Activated T-helper 2 cell treated with anti-CD3 and anti-CD28 coated beads, Interferon-gamma antibody, Interleukin-2, Interleukin-4, amounts not matched to agents 10 μg/mL and 5 μg/mL and 100 μg/mL, durations not matched to agents 14 hours and 24 hours and 36 hours (primary cell): Measurements from ENCODE around the gene SORBS1. TPM values are rescaled to one million over a fixed set of nuclear protein-coding genes. Genes with fewer than 3 reads are reported as not detected.

ENCODE experiments used
- DNase-seq: peaks from one replicate; pipeline ENCODE4 v3.0.0; 2021; ENCODE audit warnings: low spot score
- H3K27ac Mint-ChIP-seq: one replicate; pipeline ENCODE4 v1.8.0; 2021; ENCODE audit warnings: mixed read lengths
- H3K27me3 Mint-ChIP-seq: one replicate; pipeline ENCODE4 v1.8.0; 2021; ENCODE audit warnings: low read depth, mixed read lengths
- H3K36me3 Mint-ChIP-seq: one replicate; pipeline ENCODE4 v1.8.0; 2021; ENCODE audit warnings: low read depth, mixed read lengths
- H3K4me1 Mint-ChIP-seq: one replicate; pipeline ENCODE4 v1.8.0; 2021; ENCODE audit warnings: low read depth, mixed read lengths
- H3K4me3 Mint-ChIP-seq: one replicate; pipeline ENCODE4 v1.8.0; 2021; ENCODE audit warnings: low read depth, mild to moderate bottlenecking, moderate library complexity, mixed read lengths
- H3K9me3 Mint-ChIP-seq: one replicate; pipeline ENCODE4 v1.8.0; 2021; ENCODE audit warnings: mixed read lengths
- intact Hi-C: fragments of 100-400 bp; cut with micrococcal nuclease; formaldehyde crosslinking; loops from one replicate; pipeline ENCODE4 v1.15.1; 2023
- total RNA-seq: library from RNA; stranded (reverse); gene quantifications from 2 replicates; pipeline ENCODE4 v1.2.3, GENCODE V29; 2022

The SORBS1 gene
- total RNA-seq, 1 donor from 2014 or later, result 0.43 TPM

DNA sequence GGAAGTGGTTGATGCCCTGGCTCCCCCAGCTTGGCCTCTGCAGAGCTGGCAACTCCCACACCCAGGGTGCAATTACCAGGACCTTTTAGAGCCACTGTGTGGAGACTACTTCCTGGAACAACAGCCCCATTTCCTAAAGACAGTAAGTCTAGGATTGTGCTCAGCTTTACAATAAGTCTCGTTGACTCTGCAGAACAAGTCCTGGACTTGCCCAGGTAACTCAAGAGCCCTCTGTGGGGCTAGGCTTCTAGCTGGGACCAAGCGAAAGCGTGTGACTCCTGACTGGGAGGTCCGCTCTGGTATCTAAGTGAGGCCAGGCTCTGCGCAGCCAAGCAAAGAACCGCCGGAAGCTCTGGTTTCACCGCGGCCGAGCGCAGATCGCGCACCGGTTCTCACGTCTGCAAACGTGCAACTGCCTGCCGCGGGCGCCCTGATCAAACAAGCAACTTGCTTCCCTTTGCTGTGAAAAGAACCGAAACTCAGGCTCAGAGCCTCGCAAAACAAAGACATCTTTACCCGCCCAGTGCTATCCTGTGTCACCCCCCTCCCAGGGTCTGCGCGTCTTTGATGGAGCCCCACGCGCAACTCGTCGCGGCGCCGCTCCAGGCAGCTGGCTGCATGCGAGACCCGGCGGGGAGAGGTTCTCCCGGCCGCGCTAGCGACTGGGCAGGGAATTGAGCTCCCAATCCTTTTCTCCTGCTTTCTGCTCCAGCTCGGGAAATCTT lies 266.0 kb downstream of the SORBS1 start:
- Mint-ChIP-seq H3K27ac (no peak overlapping the region), H3K4me1 (peaks cover 22% of the 10 kb centered on the region), H3K27me3 (peaks cover 13% of the 10 kb centered on the region), H3K9me3 (no peaks in the 10 kb centered on the region), H3K36me3 (no peaks in the 10 kb centered on the region), H3K4me3 (peak overlapping the region; percentile 47)
- intact Hi-C loops, result loop anchor here (2.0 to 5.0 kb wide), 2 partner anchors 48 to 67 kb away; no protein-coding TSS in a partner anchor
- DNase-seq, result peak; percentile 68

DNA sequence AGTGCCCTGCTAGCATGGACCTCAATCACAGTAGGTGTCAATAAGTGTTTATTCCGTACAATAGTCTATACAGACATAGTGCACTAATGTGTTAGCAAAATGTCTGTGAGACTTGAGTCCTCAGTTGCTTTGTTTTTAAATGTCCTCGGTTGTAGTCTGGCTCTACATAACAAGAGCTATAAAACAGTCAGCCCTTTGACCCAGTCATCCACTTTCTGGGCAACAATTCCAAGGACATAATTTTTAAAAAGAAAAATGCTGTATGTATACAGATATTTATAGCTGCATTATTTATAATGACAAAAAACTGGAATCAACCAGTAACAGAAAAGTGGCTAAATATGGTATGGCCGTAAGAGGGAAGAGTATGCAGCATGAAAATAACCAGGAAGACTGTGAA lies 267.5 kb downstream of the SORBS1 start:
- Mint-ChIP-seq H3K27me3 (peaks cover 25% of the 10 kb centered on the region), H3K4me3 (no peak overlapping the region), H3K27ac (no peak overlapping the region)

DNA sequence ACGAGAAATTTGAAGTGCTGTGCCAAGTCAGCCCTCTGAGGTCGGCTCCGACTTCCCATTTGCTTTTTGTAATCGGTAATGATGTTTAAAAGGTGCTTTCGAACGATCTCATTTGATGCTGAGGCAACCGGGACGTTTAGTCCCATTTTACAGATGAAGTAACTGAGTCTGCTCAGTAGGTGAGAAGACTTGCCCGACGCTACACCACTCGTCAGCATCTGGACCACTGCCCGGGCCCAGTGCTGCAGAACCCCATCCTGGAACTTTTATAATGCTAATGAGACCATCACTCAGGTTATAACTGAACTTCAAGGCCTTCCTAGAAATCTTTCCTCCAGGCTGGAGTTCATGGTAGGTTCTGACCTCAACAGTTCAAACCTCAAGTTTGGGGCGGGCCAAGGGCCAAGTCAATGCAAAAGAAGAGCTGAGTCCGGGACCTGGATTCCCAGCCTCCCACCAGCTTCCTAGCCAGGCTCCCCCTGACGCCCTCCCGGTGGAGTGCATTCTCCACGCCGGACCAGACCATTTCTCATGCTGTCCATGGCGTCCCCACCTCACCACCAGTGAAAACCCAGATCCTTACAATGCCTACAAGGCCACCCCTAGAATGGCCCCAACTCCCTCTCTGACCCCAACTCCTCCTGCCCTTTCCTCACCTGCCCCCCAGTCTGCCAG lies 269.7 kb downstream of the SORBS1 start:
- DNase-seq, result no peak
- intact Hi-C loops, result loop anchor here (5.0 kb wide), 1 partner anchor 109 kb away; no protein-coding TSS in a partner anchor
- no peaks in the 10 kb centered on the region for H3K9me3 Mint-ChIP-seq
- H3K27ac Mint-ChIP-seq, result no peak overlapping the region
- no peaks in the 10 kb centered on the region for H3K36me3 Mint-ChIP-seq
- peaks cover 29% of the 10 kb centered on the region for H3K4me1 Mint-ChIP-seq
- peaks cover 42% of the 10 kb centered on the region for H3K27me3 Mint-ChIP-seq
- peak overlapping the region; percentile 68 for H3K4me3 Mint-ChIP-seq

More for the DNA sequence above, 267.5 kb downstream of the SORBS1 start:
- Mint-ChIP-seq H3K9me3 (no peaks in the 10 kb centered on the region), H3K4me1 (peaks cover 29% of the 10 kb centered on the region), H3K36me3 (no peaks in the 10 kb centered on the region)
- intact Hi-C loops, result loop anchor here (2.0 to 5.0 kb wide), 2 partner anchors 47 to 111 kb away; no protein-coding TSS in a partner anchor
- no peak for DNase-seq

DNA sequence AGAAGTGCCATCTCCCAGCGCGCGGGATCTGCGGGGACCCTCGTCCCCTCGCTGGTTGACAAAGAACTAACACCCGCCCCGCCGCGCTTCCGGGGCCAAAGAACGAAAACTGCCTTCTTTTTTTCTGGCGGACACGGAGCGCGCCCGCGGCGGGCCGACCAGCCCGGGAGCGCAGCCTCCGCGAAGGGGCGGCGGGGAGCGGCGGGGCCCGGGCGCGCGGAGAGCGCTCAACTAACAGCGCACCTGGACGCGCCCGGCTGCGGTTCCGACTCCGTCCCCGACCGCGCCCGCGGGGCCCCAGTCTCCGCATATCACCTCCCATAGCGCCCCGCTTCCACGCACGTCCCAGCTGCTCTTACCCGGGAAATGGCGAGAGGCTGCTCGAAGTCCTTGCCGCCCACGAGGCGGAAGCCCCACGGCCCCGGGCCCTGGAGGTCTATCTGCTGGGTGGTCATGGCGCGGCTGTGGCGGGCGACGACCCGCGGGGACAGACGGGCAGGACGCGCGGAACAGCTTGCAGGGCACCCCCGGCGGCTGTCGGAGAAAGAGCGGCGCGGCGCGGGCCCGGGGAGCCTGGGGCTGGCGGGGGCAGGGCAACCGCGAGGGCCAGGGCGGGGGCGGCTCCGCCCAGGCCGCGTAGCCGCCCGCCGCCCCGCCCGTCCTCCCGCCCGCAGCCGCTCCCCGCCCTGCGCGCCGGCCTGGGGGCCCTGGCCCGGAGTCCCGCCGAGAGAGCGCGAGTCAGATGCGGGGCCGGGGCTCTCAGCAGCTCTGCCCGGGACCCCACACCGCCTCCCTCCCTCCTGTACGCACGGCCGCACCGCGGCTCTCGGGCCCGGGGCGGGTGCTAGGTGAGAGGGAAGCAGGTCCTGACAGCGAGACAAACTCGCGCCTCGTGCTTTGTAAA lies 270.5 kb downstream of the SORBS1 start, which contains the start of gene PDLIM1:
Gene PDLIM1 (minus strand): TSS at position 543 of the 904 bp plus-strand sequence. CDS start 88 bp downstream, at position 455.
- no peaks in the 10 kb centered on the region for H3K9me3 Mint-ChIP-seq
- intact Hi-C loops, result loop anchor here (5.0 kb wide), 1 partner anchor 108 kb away; no protein-coding TSS in a partner anchor
- H3K27ac Mint-ChIP-seq, result no peak within 1 kb of the TSS
- H3K36me3 Mint-ChIP-seq, result no peaks in the 10 kb centered on the region
- peak; percentile 59 for DNase-seq
- H3K4me3 Mint-ChIP-seq, result peak within 1 kb of the TSS; percentile 78
- H3K4me1 Mint-ChIP-seq, result peaks cover 27% of the 10 kb centered on the region
- H3K27me3 Mint-ChIP-seq, result peaks cover 45% of the 10 kb centered on the region

DNA sequence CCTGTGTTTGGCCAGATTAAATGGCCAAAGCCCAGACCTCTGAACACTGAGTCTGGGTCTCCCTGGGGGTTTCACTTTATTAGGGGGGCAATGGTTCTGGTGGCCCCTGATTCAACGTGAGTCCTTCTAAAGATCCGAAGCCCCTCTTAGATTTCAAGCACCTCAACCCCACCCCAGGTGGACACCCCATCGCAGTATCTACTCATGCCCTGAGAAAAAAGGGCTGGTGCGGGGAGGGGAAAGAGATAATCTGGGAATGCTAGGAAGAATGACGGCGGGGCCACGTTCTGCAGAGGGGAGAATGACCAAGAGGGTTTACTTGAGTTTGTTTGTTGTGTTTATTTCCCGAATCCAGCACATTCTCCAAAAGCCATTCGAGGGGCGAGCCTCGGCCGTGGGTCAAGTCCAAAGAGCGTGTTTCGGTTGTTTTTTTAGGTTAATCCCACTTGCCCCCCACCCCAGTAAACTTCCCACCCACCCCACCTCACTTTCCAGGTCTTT lies 271.2 kb downstream of the SORBS1 start:
- Mint-ChIP-seq H3K27me3 (peaks cover 51% of the 10 kb centered on the region), H3K9me3 (no peaks in the 10 kb centered on the region), H3K4me1 (peaks cover 20% of the 10 kb centered on the region), H3K36me3 (no peaks in the 10 kb centered on the region), H3K4me3 (peak overlapping the region; percentile 78), H3K27ac (no peak overlapping the region)
- DNase-seq, result no peak
- intact Hi-C loops, result loop anchor here (5.0 kb wide), 1 partner anchor 108 kb away; no protein-coding TSS in a partner anchor

DNA sequence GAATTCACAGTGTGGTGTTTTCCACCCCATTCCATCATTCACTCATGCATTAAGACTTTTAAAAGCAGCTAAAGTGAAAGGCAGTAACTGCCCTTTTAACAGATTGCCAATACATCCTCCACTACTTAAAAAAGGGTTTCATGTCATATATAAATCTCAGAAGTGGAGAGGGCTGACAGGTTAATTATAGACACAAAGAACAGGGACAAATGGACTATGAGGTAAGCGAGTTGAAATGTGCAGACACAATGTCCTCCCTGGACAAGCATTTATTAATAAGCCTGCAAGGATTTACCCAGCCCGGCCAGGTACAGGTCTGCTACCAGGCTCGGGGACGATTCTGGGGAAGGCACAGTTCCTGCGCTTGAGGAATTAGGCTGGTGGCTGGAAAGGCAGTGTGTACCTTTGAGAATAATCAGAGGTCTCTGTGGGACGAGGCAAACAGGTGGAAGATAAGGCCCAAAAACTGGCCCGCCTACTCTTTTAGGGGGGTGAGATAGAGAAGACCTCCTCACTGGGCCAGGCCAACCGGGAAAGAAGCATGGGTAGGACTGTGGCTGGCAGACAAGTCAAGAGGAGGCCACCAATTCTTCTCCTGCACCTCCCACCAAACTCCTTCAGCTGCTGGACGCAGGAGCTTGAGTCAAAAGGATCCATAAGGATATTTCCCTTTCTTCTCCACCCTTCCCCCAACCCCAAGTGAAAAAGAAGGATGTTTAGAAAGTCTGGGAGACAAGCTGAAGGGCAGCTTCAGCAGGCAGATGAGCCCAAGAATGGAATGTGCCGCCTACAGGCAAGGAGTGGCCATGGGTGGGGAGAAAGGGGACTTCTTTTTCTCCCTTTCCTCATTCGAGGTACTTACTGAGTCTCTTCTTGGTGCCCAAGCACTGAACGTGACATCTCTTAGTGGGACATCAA lies 271.9 kb downstream of the SORBS1 start:
- Mint-ChIP-seq H3K27ac (no peak overlapping the region), H3K27me3 (peaks cover 51% of the 10 kb centered on the region)

DNA sequence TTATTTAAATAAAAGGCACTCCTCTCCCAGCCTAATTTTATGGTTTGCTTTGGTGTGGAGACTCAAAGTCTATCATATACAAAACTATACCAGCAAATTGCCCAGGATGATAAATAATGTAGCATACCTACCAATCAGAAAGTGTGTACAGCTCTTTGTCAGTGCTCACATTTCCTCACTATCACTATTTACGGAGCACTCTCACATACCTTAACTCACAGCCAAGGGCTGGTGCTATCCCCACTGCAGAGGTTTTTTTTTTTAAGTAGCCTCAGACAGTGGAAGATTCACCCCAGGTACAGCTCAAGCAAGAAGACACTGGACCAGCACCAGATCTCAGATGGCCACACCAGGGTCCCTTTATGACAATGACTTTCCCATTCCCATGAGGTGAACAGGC lies 272.9 kb downstream of the SORBS1 start:
- H3K27ac Mint-ChIP-seq, result no peak overlapping the region
- no peak overlapping the region for H3K4me3 Mint-ChIP-seq
- no peak for DNase-seq
- peaks cover 12% of the 10 kb centered on the region for H3K4me1 Mint-ChIP-seq
- no peaks in the 10 kb centered on the region for H3K36me3 Mint-ChIP-seq
- intact Hi-C loops, result no loop called here
- no peaks in the 10 kb centered on the region for H3K9me3 Mint-ChIP-seq
- H3K27me3 Mint-ChIP-seq, result peaks cover 56% of the 10 kb centered on the region

More for the DNA sequence above, 271.9 kb downstream of the SORBS1 start:
- intact Hi-C loops, result no loop called here
- H3K4me3 Mint-ChIP-seq, result peak overlapping the region; percentile 78
- no peaks in the 10 kb centered on the region for H3K36me3 Mint-ChIP-seq
- H3K4me1 Mint-ChIP-seq, result peaks cover 14% of the 10 kb centered on the region
- no peak for DNase-seq
- no peaks in the 10 kb centered on the region for H3K9me3 Mint-ChIP-seq

DNA sequence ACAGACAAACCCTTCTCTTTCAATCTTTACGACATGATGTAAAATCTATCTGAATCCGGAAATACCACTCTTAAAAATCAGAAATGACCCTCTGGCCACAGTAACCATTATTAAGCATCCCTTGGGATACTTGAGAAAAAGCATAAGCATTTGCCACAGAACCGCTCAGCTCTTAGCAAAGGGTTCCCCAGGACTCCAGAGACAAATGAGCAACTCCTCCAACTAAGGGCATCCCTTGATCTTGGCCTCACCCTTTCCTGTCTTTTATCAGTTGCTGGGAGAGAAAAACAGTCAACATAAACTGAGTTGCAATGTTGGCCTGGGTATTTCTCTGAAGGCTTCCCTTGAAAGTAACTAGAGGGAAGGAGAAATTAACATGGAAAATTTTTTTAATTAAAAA lies 273.9 kb downstream of the SORBS1 start:
- intact Hi-C loops, result no loop called here
- no peak for DNase-seq
- Mint-ChIP-seq H3K27ac (no peak overlapping the region), H3K36me3 (no peaks in the 10 kb centered on the region), H3K9me3 (no peaks in the 10 kb centered on the region), H3K27me3 (peaks cover 56% of the 10 kb centered on the region), H3K4me3 (no peak overlapping the region), H3K4me1 (peaks cover 12% of the 10 kb centered on the region)

DNA sequence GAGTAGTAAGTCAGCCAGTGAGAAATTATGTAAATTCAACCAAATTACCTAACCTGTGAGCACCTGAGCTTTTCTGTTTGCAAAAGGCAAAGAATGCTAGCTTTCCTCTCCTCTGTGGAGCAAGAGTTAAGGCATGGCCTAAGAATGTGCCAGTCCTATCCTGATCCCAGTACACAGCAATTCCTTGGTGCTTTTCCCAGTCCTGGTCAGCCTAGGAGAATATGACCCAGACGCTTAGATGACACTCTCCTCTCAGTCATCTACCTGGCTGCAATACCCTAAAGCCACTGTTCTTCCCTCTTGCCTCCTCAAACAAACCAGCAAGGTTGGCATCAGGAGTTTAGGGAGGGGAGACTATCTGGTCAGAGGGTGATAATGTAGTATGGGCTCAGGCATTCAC lies 274.5 kb downstream of the SORBS1 start:
- intact Hi-C loops, result no loop called here
- Mint-ChIP-seq H3K36me3 (no peaks in the 10 kb centered on the region), H3K27me3 (peaks cover 53% of the 10 kb centered on the region), H3K4me3 (no peak overlapping the region), H3K9me3 (no peaks in the 10 kb centered on the region), H3K4me1 (peaks cover 10% of the 10 kb centered on the region), H3K27ac (no peak overlapping the region)
- DNase-seq, result no peak

DNA sequence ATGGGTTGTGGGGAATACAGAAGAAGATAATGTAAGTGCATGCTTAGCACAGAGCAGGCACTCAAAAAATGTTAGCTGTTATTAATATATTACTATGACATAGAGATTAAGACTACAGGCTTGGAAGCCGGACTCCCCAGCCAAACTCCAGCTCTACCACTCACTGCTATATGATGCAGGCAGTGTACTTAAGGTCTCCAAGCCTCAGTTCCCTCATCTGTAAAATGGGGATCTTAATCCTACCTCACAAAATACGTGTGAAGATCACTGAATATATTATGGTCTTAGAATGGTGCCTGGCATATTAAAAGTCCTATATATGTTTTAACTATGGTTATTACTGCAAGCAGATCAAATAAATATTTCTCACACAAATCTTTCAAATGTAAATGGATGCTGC lies 275.6 kb downstream of the SORBS1 start:
- Mint-ChIP-seq H3K27me3 (peaks cover 48% of the 10 kb centered on the region), H3K36me3 (no peaks in the 10 kb centered on the region), H3K4me3 (no peak overlapping the region), H3K4me1 (peaks cover 6% of the 10 kb centered on the region), H3K9me3 (no peaks in the 10 kb centered on the region), H3K27ac (no peak overlapping the region)
- intact Hi-C loops, result no loop called here
- no peak for DNase-seq

DNA sequence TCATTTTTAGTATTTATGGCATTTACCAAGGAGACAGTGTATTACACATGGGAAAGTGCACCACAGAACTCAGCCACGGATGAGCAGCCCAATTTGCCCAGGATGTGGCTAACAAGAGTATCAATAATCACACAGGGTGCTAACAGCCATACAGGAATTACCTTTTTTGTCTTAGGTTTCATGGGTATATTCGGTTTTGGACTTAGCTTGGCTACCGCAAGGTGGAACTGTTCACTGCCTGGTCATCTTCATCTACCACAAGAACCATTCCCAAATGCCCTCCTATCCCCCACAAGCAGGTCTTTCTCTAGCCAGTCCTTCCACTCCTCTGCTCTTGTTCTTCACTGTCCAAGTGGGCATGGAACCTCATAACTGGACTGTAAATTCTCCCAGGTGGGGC lies 276.4 kb downstream of the SORBS1 start:
- Mint-ChIP-seq H3K4me3 (no peak overlapping the region), H3K27me3 (peaks cover 43% of the 10 kb centered on the region), H3K27ac (no peak overlapping the region), H3K4me1 (peaks cover 4% of the 10 kb centered on the region), H3K9me3 (no peaks in the 10 kb centered on the region), H3K36me3 (no peaks in the 10 kb centered on the region)
- no peak for DNase-seq
- intact Hi-C loops, result no loop called here
